ENCODE results near the gene STX4. TPM values are rescaled to one million over a fixed set of nuclear protein-coding genes. Genes with fewer than 3 reads are reported as not detected.

The STX4 gene
- total and polyA plus RNA-seq, 8 donors = 37.7 to 84.8 (median 43.3) TPM

GRCh38 chr16:31022544-31023251, 10.7 kb upstream of the STX4 start:
- DNase-seq (no peak), ATAC-seq (no peak)
- intact Hi-C loops (cut with DNase I) = no loop called here
- no peaks in the 10 kb centered on the region for H3K9me3 ChIP-seq
- no peak for TF ChIP-seq CTCF (IDR thresholded peaks at IDR 0.05)
- H3K4me3 ChIP-seq = no peak overlapping the region
- H3K36me3 ChIP-seq = no peaks in the 10 kb centered on the region
- peaks cover 0 to 3% of the 10 kb centered on the region in 2 donors for H3K27me3 ChIP-seq
- H3K27ac ChIP-seq = no peak overlapping the region
- peaks cover 0 to 6% of the 10 kb centered on the region in 2 donors for H3K4me1 ChIP-seq

DNA sequence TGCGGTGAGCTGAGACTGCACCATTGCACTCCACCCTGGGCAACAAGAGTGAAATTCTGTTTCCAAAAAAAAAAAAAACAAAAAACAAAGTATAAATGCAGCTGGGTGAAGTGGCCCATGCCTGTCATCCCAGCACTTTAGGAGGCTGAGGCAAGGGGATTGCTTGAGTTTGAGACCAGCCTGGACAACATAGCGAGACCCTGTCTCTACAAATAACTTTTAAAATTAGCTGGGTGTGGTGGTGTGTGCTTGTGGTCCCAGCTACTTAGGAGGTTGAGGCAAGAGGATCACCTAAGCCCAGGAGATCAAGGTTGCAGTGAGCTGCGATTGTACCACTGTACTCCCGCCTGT, 10.1 kb upstream of the STX4 start:
- Histone ChIP-seq H3K27ac (no peak overlapping the region), H3K27me3 (no peaks in the 10 kb centered on the region), H3K9me3 (no peaks in the 10 kb centered on the region), H3K36me3 (no peaks in the 10 kb centered on the region), H3K4me3 (no peak overlapping the region), H3K4me1 (peaks cover 0 to 6% of the 10 kb centered on the region in 2 donors)
- intact Hi-C loops (cut with DNase I) = no loop called here
- no peak for ATAC-seq
- DNase-seq = no peak
- TF ChIP-seq CTCF (IDR thresholded peaks at IDR 0.05) = no peak

DNA sequence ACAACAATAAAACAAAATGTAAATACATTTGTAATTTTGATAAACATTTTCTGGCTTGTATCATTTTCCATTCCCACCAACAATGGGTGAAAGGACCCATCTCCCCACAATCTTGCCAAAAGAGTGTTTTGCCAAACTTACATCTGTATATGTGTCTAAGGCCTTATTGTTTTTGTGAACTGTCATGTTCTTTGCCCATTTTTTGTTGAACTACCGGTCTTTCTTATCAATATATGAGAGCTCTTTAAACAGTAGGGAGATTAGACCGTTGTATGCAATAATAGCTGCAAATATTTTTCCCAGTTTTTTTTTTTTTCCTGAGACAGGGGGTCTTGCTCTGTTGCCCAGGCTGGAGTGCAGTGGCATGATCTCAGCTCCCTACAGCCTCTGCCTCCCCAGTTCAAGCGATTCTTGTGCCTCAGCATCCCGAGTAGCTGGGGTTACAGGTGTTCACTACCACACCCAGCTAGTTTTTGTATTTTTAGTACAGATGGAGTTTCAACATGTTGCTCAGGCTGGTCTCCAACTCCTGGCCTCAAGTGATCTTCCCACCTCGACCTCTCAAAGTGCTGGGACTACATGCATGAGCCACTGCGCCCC, 9.6 kb upstream of the STX4 start:
- Histone ChIP-seq H3K36me3 (no peaks in the 10 kb centered on the region), H3K9me3 (no peaks in the 10 kb centered on the region), H3K27ac (no peak overlapping the region), H3K27me3 (no peaks in the 10 kb centered on the region), H3K4me3 (no peak overlapping the region), H3K4me1 (peaks cover 0 to 6% of the 10 kb centered on the region in 2 donors)
- DNase-seq (no peak), ATAC-seq (no peak)
- TF ChIP-seq CTCF (IDR thresholded peaks at IDR 0.05) = no peak
- intact Hi-C loops (cut with DNase I) = no loop called here

DNA sequence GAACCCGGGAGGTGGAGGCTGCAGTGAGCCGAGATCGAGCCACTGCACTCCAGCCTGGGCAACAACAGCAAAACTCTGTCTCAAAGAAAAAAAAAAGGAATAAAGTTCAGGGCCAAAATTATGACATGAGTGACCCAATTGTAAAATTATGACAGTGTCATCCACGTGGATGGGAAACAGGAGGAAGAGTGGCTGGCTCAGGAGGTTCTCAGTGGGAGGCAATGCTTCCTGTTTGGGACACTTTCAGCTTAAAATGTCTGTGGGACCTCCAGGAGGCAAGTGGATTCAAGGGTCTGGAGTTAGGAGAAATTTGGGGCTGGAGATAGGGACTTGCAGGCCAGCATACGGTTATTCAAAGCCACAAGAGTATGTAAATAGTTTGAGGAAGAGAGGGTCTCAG, 8.0 kb upstream of the STX4 start:
- no peak for TF ChIP-seq CTCF (IDR thresholded peaks at IDR 0.05)
- peak; percentile 52 for ATAC-seq
- Histone ChIP-seq H3K4me3 (no peak overlapping the region), H3K27me3 (no peaks in the 10 kb centered on the region), H3K4me1 (peaks cover 0 to 6% of the 10 kb centered on the region in 2 donors), H3K9me3 (no peaks in the 10 kb centered on the region), H3K36me3 (no peaks in the 10 kb centered on the region), H3K27ac (peak overlapping the region; percentile 7 to 37)
- DNase-seq = no peak
- intact Hi-C loops (cut with DNase I) = no loop called here

GRCh38 chr16:31029272-31029671, 4.1 kb upstream of the STX4 start:
- intact Hi-C loops (cut with DNase I) = no loop called here
- DNase-seq (no peak), ATAC-seq (no peak)
- Histone ChIP-seq H3K4me1 (peaks cover under 1 to 15% of the 10 kb centered on the region in 2 donors), H3K27ac (no peak overlapping the region), H3K36me3 (no peaks in the 10 kb centered on the region), H3K4me3 (no peak overlapping the region), H3K9me3 (no peaks in the 10 kb centered on the region), H3K27me3 (no peaks in the 10 kb centered on the region)
- TF ChIP-seq CTCF (IDR thresholded peaks at IDR 0.05) = no peak
